SU-DHL-6 (cell line): Measurements from ENCODE around the gene IPO9.

Source experiments
- H2AFZ ChIP-seq: fragments of 200-600 bp; sonication (generic); 2 replicates; pipeline ENCODE4 v1.6.1; 2014; ENCODE audit warnings: low read depth, mild to moderate bottlenecking, moderate library complexity, mixed read lengths, antibody characterized with exemption, low read length; ENCODE audit not compliant: severe bottlenecking
- H3F3A ChIP-seq: fragments of 200-600 bp; shearing (Covaris generic); 2 replicates; pipeline ENCODE4 v1.6.0; 2016; ENCODE audit warnings: antibody characterized with exemption, mild to moderate bottlenecking; ENCODE audit not compliant: insufficient read depth
- H3K27ac ChIP-seq: fragments of 200-600 bp; sonication (generic); 2 replicates; pipeline ENCODE4 v1.5.1; 2016; ENCODE audit warnings: low read depth, mild to moderate bottlenecking, low read length, moderate library complexity, mixed read lengths
- H3K27me3 ChIP-seq: fragments of 200-600 bp; sonication (generic), shearing (Covaris generic); 2 replicates; pipeline ENCODE4 v1.6.0; 2014; ENCODE audit warnings: mild to moderate bottlenecking, low read length
- H3K36me3 ChIP-seq: fragments of 200-600 bp; sonication (generic); 2 replicates; pipeline ENCODE4 v1.6.1; 2014; ENCODE audit warnings: mild to moderate bottlenecking, low read length, mixed read lengths
- H3K4me2 ChIP-seq: fragments of 300-600, 200-600 bp; shearing (Covaris generic), sonication (generic); 2 replicates; pipeline ENCODE4 v1.6.0; 2014; ENCODE audit warnings: low read length, low read depth, mild to moderate bottlenecking; ENCODE audit not compliant: poor library complexity, severe bottlenecking
- H3K4me3 ChIP-seq: fragments of 200-600 bp; sonication (generic); 2 replicates; pipeline ENCODE4 v1.5.1; 2014; ENCODE audit warnings: antibody characterized with exemption, low read length, mild to moderate bottlenecking, mixed read lengths; ENCODE audit not compliant: insufficient read depth, poor library complexity, severe bottlenecking
- H3K79me2 ChIP-seq: fragments of 200-600 bp; sonication (generic); 2 replicates; pipeline ENCODE4 v1.6.1; 2014; ENCODE audit warnings: mild to moderate bottlenecking, low read length, moderate library complexity; ENCODE audit not compliant: insufficient read depth
- H3K9ac ChIP-seq: fragments of 200-600 bp; sonication (generic); 2 replicates; pipeline ENCODE4 v1.7.0; 2014; ENCODE audit warnings: mild to moderate bottlenecking, low read length
- H3K9me2 ChIP-seq: fragments of 200-600 bp; sonication (generic); replicated peaks from 2 replicates; pipeline ENCODE4 v1.6.1; 2014; ENCODE audit warnings: low read length; ENCODE audit not compliant: insufficient read depth
- H3K9me3 ChIP-seq: fragments of 200-600 bp; sonication (generic); 2 replicates; pipeline ENCODE4 v1.6.1; 2014; ENCODE audit warnings: low read length, mixed read lengths; ENCODE audit not compliant: insufficient read depth
- H4K20me1 ChIP-seq: fragments of 200-600 bp; sonication (generic); 2 replicates; pipeline ENCODE4 v1.6.1; 2014; ENCODE audit warnings: low read depth, mild to moderate bottlenecking, antibody characterized with exemption, low read length, moderate library complexity, mixed read lengths
- CTCF ChIP-seq: fragments of 200-600 bp; sonication (generic); IDR thresholded peaks from one replicate; pipeline ENCODE4 v1.5.1; 2017; ENCODE audit warnings: antibody characterized with exemption, mild to moderate bottlenecking, low read length, moderate library complexity; ENCODE audit not compliant: insufficient read depth, poor library complexity, severe bottlenecking
- EZH2phosphoT487 ChIP-seq: fragments of 200-600 bp; sonication (generic), shearing (Covaris generic); conservative IDR thresholded peaks from 2 replicates; pipeline ENCODE4 v1.6.1; 2018; ENCODE audit warnings: mild to moderate bottlenecking, antibody characterized with exemption, low read length, moderate library complexity, mixed read lengths

IPO9 gene

DNA sequence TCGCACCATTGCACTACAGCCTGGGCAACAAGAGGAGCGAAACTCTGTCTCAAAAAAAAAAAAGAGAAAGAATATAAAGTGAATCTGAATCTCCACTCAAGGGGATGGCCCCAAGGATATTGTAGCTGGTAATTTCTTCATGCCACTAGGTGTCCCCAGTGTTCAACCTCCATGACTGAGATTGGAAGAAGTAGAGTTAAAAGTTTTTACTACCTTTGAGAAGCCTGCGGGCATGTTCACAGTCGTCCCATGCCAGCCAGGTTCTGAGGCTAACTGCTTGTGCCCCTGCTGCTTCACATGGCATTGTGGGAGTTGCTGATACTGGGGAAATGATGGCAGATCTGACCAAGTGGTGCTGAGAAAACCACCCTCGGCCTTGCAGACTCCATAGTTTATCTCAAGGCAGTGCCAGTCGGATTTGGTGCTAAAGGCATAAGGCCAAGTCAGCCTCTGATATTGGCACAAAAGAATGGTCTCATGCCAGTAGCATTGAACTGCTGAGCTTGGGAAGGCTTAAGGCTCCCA, 49.0 kb downstream of the IPO9 start:
- H3K79me2 ChIP-seq, result no peaks in the 10 kb centered on the region
- H3K9ac ChIP-seq, result no peak overlapping the region
- peaks cover 11% of the 10 kb centered on the region; the same call in 1 of the 2 replicates for H3F3A ChIP-seq
- H3K36me3 ChIP-seq, result 0 out of 2 replicates have a peak, but pooled peaks cover 12% of the 10 kb centered on the region
- TF ChIP-seq CTCF (no peak), EZH2phosphoT487 (no peak)
- no peak overlapping the region for H3K27ac ChIP-seq
- H3K4me2 ChIP-seq, result no peak overlapping the region
- no peak overlapping the region for H3K4me3 ChIP-seq
- no peaks in the 10 kb centered on the region for H3K9me2 ChIP-seq
- H3K9me3 ChIP-seq, result no peaks in the 10 kb centered on the region
- no peak overlapping the region for H2AFZ ChIP-seq
- H3K27me3 ChIP-seq, result no peaks in the 10 kb centered on the region
- H4K20me1 ChIP-seq, result no peaks in the 10 kb centered on the region

GRCh38 chr1:201880928-201881571, 52.1 kb downstream of the IPO9 start:
- Histone ChIP-seq H3K27ac (no peak overlapping the region), H3K9me2 (no peaks in the 10 kb centered on the region), H3K36me3 (no peaks in the 10 kb centered on the region), H3K4me2 (no peak overlapping the region), H3K27me3 (no peaks in the 10 kb centered on the region), H3K79me2 (no peaks in the 10 kb centered on the region), H2AFZ (no peak overlapping the region), H3K4me3 (no peak overlapping the region), H3F3A (peaks cover 7% of the 10 kb centered on the region; the same call in 1 of the 2 replicates), H3K9me3 (no peaks in the 10 kb centered on the region), H4K20me1 (no peaks in the 10 kb centered on the region), H3K9ac (no peak overlapping the region)
- TF ChIP-seq CTCF, result no peak
- no peak for TF ChIP-seq EZH2phosphoT487

DNA sequence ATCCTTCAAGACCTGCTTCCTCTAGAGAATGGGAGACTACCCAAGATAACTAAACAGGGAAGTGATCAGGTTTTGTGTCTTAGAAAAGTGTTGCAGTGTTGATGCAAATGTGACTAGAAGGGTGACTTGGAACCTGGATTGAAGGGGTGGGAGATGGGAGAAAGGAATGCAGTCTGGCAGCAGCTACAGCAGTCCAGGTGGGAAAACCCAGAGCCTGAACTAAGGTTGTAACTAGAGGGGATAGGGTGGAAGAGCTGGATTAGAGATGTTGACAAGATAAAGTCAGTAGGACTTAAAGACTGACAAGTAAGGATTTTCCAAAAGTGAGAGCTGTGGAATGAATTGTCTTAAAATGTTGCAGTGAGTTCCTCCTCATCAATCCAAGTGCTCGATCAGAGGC, 52.7 kb downstream of the IPO9 start:
- H3K9ac ChIP-seq, result no peak overlapping the region
- H2AFZ ChIP-seq, result no peak overlapping the region
- H3K9me2 ChIP-seq, result no peaks in the 10 kb centered on the region
- H3K36me3 ChIP-seq, result no peaks in the 10 kb centered on the region
- no peaks in the 10 kb centered on the region for H3K9me3 ChIP-seq
- H3K27ac ChIP-seq, result no peak overlapping the region
- no peaks in the 10 kb centered on the region for H4K20me1 ChIP-seq
- no peak overlapping the region for H3K4me2 ChIP-seq
- no peak overlapping the region for H3K4me3 ChIP-seq
- TF ChIP-seq CTCF (no peak), EZH2phosphoT487 (no peak)
- H3K79me2 ChIP-seq, result no peaks in the 10 kb centered on the region
- peaks cover 6% of the 10 kb centered on the region; the same call in 1 of the 2 replicates for H3F3A ChIP-seq
- H3K27me3 ChIP-seq, result no peaks in the 10 kb centered on the region
